HG03045 (cell line): ENCODE results near the gene CCPG1.
"Not testable (repeated sequence)": the region's sequence is repeated elsewhere in the genome, so short reads cannot be mapped to it uniquely, and the experiment has no call there.

ENCODE experiments used
- ATAC-seq: cut with Tn5 transposase; IDR thresholded peaks from one replicate; pipeline ENCODE4 v1.9.1; 2021; ENCODE audit warnings: mild to moderate bottlenecking, moderate library complexity; ENCODE audit not compliant: unreplicated experiment

Gene CCPG1

GRCh38 chr15:55408012-55408928 is at the start of gene CCPG1, which contains the start of gene PIERCE2:
TSS of gene CCPG1 (minus strand) at chr15:55408359. CDS start at chr15:55389424, 18,935 bp downstream.
TSS of gene PIERCE2 (plus strand) at chr15:55408495. CDS start at chr15:55408769, 274 bp downstream.
- ATAC-seq = peak; percentile 94

GRCh38 chr15:55457401-55458022 is 49.4 kb upstream of the CCPG1 start:
- ATAC-seq = no peak

GRCh38 chr15:55447030-55447394 is 38.9 kb upstream of the CCPG1 start:
- not testable (repeated sequence) for ATAC-seq

- ATAC-seq = not testable (repeated sequence)
Observed at GRCh38 chr15:55446379-55447029, 38.3 kb upstream of the CCPG1 start.

- not testable (repeated sequence) for ATAC-seq
Observed at GRCh38 chr15:55445936-55446335, 37.8 kb upstream of the CCPG1 start.

GRCh38 chr15:55443141-55443540 is 35.0 kb upstream of the CCPG1 start:
- not testable (repeated sequence) for ATAC-seq

- ATAC-seq = no peak
Observed at GRCh38 chr15:55434989-55435825, 27.0 kb upstream of the CCPG1 start.

- no peak for ATAC-seq
Observed at GRCh38 chr15:55422089-55422488, 13.9 kb upstream of the CCPG1 start.

GRCh38 chr15:55420171-55420866 is 12.2 kb upstream of the CCPG1 start:
- no peak for ATAC-seq

GRCh38 chr15:55417678-55418077 is 9.5 kb upstream of the CCPG1 start:
- not testable (repeated sequence) for ATAC-seq

- ATAC-seq = not testable (repeated sequence)
Observed at GRCh38 chr15:55408976-55409375, 817 bp upstream of the CCPG1 start.

- no peak for ATAC-seq
Observed at GRCh38 chr15:55407498-55408011, 604 bp downstream of the CCPG1 start.

GRCh38 chr15:55403531-55403930 is 4.6 kb downstream of the CCPG1 start:
- no peak for ATAC-seq

GRCh38 chr15:55402707-55403106 is 5.5 kb downstream of the CCPG1 start:
- ATAC-seq = no peak

- ATAC-seq = no peak
Observed at GRCh38 chr15:55401786-55402246, 6.3 kb downstream of the CCPG1 start.

GRCh38 chr15:55400050-55400449 is 8.1 kb downstream of the CCPG1 start:
- not testable (repeated sequence) for ATAC-seq

- no peak for ATAC-seq
Observed at GRCh38 chr15:55398243-55398642, 9.9 kb downstream of the CCPG1 start.

GRCh38 chr15:55394694-55395093 is 13.5 kb downstream of the CCPG1 start:
- no peak for ATAC-seq

GRCh38 chr15:55389264-55389607 is 18.9 kb downstream of the CCPG1 start:
- no peak for ATAC-seq

GRCh38 chr15:55387027-55387426 is 21.1 kb downstream of the CCPG1 start:
- no peak for ATAC-seq
